NAMALWA (cell line): ENCODE measurements around the gene TEX2.
"Not testable (repeated sequence)": the region's sequence is repeated elsewhere in the genome, so short reads cannot be mapped to it uniquely, and the experiment has no call there.

Source experiments
- DNase-seq: peaks from one replicate; pipeline ENCODE4 v3.0.0-alpha.2; 2015; ENCODE audit warnings: low spot score

TEX2 gene

GRCh38 chr17:64182325-64183012, 80.6 kb downstream of the TEX2 start:
- no peak for DNase-seq

GRCh38 chr17:64180089-64181073, 82.7 kb downstream of the TEX2 start:
- no peak for DNase-seq

- DNase-seq, result not testable (repeated sequence)
Measured at GRCh38 chr17:64179024-64179423, 84.0 kb downstream of the TEX2 start.

- DNase-seq, result no peak
Measured at GRCh38 chr17:64178011-64178825, 84.8 kb downstream of the TEX2 start.

GRCh38 chr17:64177311-64178010, 85.6 kb downstream of the TEX2 start:
- no peak for DNase-seq

- DNase-seq, result no peak
Measured at GRCh38 chr17:64176556-64176955, 86.5 kb downstream of the TEX2 start.

GRCh38 chr17:64174686-64175456, 88.2 kb downstream of the TEX2 start:
- DNase-seq, result no peak

- no peak for DNase-seq
Measured at GRCh38 chr17:64173646-64174045, 89.4 kb downstream of the TEX2 start.

- no peak for DNase-seq
Measured at GRCh38 chr17:64172510-64172909, 90.5 kb downstream of the TEX2 start.

GRCh38 chr17:64171041-64171440, 92.0 kb downstream of the TEX2 start:
- DNase-seq, result no peak

- DNase-seq, result no peak
Measured at GRCh38 chr17:64170286-64170685, 92.8 kb downstream of the TEX2 start.

- DNase-seq, result not testable (repeated sequence)
Measured at GRCh38 chr17:64167666-64168065, 95.4 kb downstream of the TEX2 start.

- no peak for DNase-seq
Measured at GRCh38 chr17:64166876-64167275, 96.2 kb downstream of the TEX2 start.

GRCh38 chr17:64165347-64165746, 97.7 kb downstream of the TEX2 start:
- no peak for DNase-seq

- DNase-seq, result no peak
Measured at GRCh38 chr17:64164596-64165285, 98.3 kb downstream of the TEX2 start.

GRCh38 chr17:64163468-64163867, 99.6 kb downstream of the TEX2 start:
- no peak for DNase-seq

- no peak for DNase-seq
Measured at GRCh38 chr17:64162554-64162953, 100.5 kb downstream of the TEX2 start.

- no peak for DNase-seq
Measured at GRCh38 chr17:64161380-64162176, 101.5 kb downstream of the TEX2 start.

- DNase-seq, result no peak
Measured at GRCh38 chr17:64160378-64160777, 102.7 kb downstream of the TEX2 start.
